ENCODE results near the gene CFAP47.

Gene CFAP47

GRCh38 chrX:36160081-36160480, 240.5 kb downstream of the CFAP47 start:
- TF ChIP-seq PPARA (CRISPR knock-in tag; IDR thresholded peaks at IDR 0.05; ENCODE audit: borderline replicate concordance) (no peak), ZFP30 (CRISPR knock-in tag; IDR thresholded peaks at IDR 0.05) (no peak), OSR1 (CRISPR knock-in tag; IDR thresholded peaks at IDR 0.05) (no peak), ZNF70 (CRISPR knock-in tag; IDR thresholded peaks at IDR 0.05) (no peak), TOX (CRISPR knock-in tag; IDR thresholded peaks at IDR 0.05; ENCODE audit: borderline replicate concordance) (no peak), RARB (CRISPR knock-in tag; IDR thresholded peaks at IDR 0.05) (no peak), ZNF565 (CRISPR knock-in tag; conservative IDR thresholded peaks at IDR 0.05; ENCODE audit: low read depth) (no peak), BACH2 (CRISPR knock-in tag; IDR thresholded peaks at IDR 0.05; ENCODE audit: borderline replicate concordance) (no peak), PATZ1 (CRISPR knock-in tag; IDR thresholded peaks at IDR 0.05; ENCODE audit: borderline replicate concordance) (no peak), CSDC2 (CRISPR knock-in tag; IDR thresholded peaks at IDR 0.05) (no peak), GLIS3 (CRISPR knock-in tag; IDR thresholded peaks at IDR 0.05) (no peak), TSHZ2 (CRISPR knock-in tag; IDR thresholded peaks at IDR 0.05) (no peak), ESRRG (CRISPR knock-in tag; IDR thresholded peaks at IDR 0.05) (no peak), TCF4 (CRISPR knock-in tag; IDR thresholded peaks at IDR 0.05; ENCODE audit: borderline replicate concordance) (no peak), ZFP3 (CRISPR knock-in tag; IDR thresholded peaks at IDR 0.05) (no peak), ZC3H10 (CRISPR knock-in tag; IDR thresholded peaks at IDR 0.05) (no peak)
- TF ChIP-seq, protein P1, sequence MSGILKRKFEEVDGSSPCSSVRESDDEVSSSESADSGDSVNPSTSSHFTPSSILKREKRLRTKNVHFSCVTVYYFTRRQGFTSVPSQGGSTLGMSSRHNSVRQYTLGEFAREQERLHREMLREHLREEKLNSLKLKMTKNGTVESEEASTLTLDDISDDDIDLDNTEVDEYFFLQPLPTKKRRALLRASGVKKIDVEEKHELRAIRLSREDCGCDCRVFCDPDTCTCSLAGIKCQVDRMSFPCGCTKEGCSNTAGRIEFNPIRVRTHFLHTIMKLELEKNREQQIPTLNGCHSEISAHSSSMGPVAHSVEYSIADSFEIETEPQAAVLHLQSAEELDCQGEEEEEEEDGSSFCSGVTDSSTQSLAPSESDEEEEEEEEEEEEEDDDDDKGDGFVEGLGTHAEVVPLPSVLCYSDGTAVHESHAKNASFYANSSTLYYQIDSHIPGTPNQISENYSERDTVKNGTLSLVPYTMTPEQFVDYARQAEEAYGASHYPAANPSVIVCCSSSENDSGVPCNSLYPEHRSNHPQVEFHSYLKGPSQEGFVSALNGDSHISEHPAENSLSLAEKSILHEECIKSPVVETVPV (CRISPR knock-in tag; IDR thresholded peaks at IDR 0.05) = no peak
- no peak for ATAC-seq

DNA sequence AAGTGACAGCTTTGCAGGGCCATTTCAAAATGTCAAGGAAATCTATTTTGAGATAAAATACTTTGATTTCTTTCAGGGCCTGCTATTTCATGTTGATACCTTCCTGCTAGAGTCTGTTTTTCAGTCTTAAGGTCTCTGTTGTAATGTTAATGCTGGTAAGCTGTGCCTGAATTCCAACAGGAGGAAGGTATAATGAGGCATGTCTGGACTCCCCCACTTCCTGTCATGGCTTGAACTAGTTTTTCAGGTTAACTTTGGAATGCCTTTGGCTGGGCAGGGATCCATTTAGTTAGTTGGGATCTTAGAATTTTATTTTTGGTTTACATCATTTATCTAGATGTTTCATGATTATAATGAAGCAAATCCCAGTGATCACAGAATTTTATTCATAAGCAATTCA, 279.0 kb downstream of the CFAP47 start:
- ATAC-seq = no peak
- TF ChIP-seq ZNF8 (CRISPR knock-in tag; IDR thresholded peaks at IDR 0.05) = no peak
- TF ChIP-seq CSDC2 (CRISPR knock-in tag; IDR thresholded peaks at IDR 0.05) = no peak
- no peak for TF ChIP-seq PATZ1 (CRISPR knock-in tag; IDR thresholded peaks at IDR 0.05; ENCODE audit: borderline replicate concordance)
- TF ChIP-seq OSR1 (CRISPR knock-in tag; IDR thresholded peaks at IDR 0.05) = no peak
- TF ChIP-seq ESRRG (CRISPR knock-in tag; IDR thresholded peaks at IDR 0.05) = no peak
- no peak for TF ChIP-seq CREB5 (CRISPR knock-in tag; IDR thresholded peaks at IDR 0.05; ENCODE audit: low read depth)
- TF ChIP-seq ZNF565 (CRISPR knock-in tag; conservative IDR thresholded peaks at IDR 0.05; ENCODE audit: low read depth) = no peak
- TF ChIP-seq SNAI2 (CRISPR knock-in tag; IDR thresholded peaks at IDR 0.05) = no peak
- TF ChIP-seq, protein P2, sequence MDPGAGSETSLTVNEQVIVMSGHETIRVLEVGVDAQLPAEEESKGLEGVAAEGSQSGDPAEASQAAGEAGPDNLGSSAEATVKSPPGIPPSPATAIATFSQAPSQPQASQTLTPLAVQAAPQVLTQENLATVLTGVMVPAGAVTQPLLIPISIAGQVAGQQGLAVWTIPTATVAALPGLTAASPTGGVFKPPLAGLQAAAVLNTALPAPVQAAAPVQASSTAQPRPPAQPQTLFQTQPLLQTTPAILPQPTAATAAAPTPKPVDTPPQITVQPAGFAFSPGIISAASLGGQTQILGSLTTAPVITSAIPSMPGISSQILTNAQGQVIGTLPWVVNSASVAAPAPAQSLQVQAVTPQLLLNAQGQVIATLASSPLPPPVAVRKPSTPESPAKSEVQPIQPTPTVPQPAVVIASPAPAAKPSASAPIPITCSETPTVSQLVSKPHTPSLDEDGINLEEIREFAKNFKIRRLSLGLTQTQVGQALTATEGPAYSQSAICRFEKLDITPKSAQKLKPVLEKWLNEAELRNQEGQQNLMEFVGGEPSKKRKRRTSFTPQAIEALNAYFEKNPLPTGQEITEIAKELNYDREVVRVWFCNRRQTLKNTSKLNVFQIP (CRISPR knock-in tag; IDR thresholded peaks at IDR 0.05; ENCODE audit: borderline replicate concordance, low read depth) = no peak
- no peak for TF ChIP-seq ZFP30 (CRISPR knock-in tag; IDR thresholded peaks at IDR 0.05)
- no peak for TF ChIP-seq GLIS3 (CRISPR knock-in tag; IDR thresholded peaks at IDR 0.05)

Measured in SK-N-SH treated with all-trans-retinoic acid at 6 μM for 48 hours (cell line).